Measurements from ENCODE around the gene NACC1.
"Not testable (repeated sequence)": the region's sequence is repeated elsewhere in the genome, so short reads cannot be mapped to it uniquely, and the experiment has no call there.

NACC1 gene

GRCh38 chr19:13129384-13129783, 11.3 kb downstream of the NACC1 start:
- peaks cover 29% of the 10 kb centered on the region for H3K4me1 Mint-ChIP-seq (ENCODE audit: low read depth)
- no peaks in the 10 kb centered on the region for H3K9me3 Mint-ChIP-seq
- no peaks in the 10 kb centered on the region for H3K27me3 Mint-ChIP-seq (ENCODE audit: low read depth)
- H3K27ac Mint-ChIP-seq, result no peak overlapping the region
- H3K4me3 Mint-ChIP-seq, result no peak overlapping the region
- H3K36me3 Mint-ChIP-seq (ENCODE audit: low read depth), result peaks cover 8% of the 10 kb centered on the region
- no peak for DNase-seq (ENCODE audit: low spot score)

DNA sequence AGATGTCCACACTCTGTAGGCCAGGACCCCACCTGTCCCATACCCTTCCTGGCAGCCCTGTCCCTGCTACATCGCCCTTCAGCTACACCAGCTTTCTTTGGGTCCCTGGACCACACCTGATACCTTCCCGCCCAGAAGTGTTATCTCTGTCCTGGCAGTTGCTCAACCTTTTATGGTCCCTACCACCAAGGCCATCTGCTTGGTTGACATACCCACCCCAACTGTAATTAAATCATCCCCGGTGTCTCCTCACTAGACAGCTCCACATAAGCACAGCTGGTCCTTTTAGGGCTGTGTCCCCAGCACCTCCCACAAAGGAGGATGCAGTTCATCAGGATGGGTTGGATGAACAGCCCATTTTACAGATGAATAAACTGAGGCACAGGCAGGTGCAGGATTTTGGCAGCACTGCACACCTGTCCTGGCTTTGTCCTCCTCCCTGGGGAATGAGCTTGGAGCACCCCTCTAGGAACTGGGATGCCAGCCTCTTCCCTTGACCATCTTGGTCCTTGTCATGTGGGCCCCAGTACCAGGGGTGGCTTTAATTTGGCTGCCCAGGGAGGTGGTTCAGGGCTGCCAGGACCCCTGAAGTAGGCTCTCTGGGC, 12.9 kb downstream of the NACC1 start:
- Mint-ChIP-seq H3K4me3 (peak overlapping the region; percentile 28), H3K9me3 (no peaks in the 10 kb centered on the region), H3K36me3 (ENCODE audit: low read depth) (peaks cover 11% of the 10 kb centered on the region), H3K27me3 (ENCODE audit: low read depth) (no peaks in the 10 kb centered on the region), H3K4me1 (ENCODE audit: low read depth) (peaks cover 29% of the 10 kb centered on the region), H3K27ac (peak overlapping the region; percentile 5)
- DNase-seq (ENCODE audit: low spot score), result no peak

- no peaks in the 10 kb centered on the region for H3K27me3 Mint-ChIP-seq (ENCODE audit: low read depth)
- peak; percentile 86 for DNase-seq (ENCODE audit: low spot score)
- peaks cover 29% of the 10 kb centered on the region for H3K4me1 Mint-ChIP-seq (ENCODE audit: low read depth)
- H3K27ac Mint-ChIP-seq, result peak overlapping the region; percentile 90
- H3K36me3 Mint-ChIP-seq (ENCODE audit: low read depth), result peaks cover 17% of the 10 kb centered on the region
- H3K9me3 Mint-ChIP-seq, result no peaks in the 10 kb centered on the region
- peak overlapping the region; percentile 78 for H3K4me3 Mint-ChIP-seq
Measured at GRCh38 chr19:13132471-13133180, 14.6 kb downstream of the NACC1 start.

GRCh38 chr19:13133241-13133870, 15.3 kb downstream of the NACC1 start:
- Mint-ChIP-seq H3K36me3 (ENCODE audit: low read depth) (peaks cover 22% of the 10 kb centered on the region), H3K4me1 (ENCODE audit: low read depth) (peaks cover 24% of the 10 kb centered on the region), H3K9me3 (no peaks in the 10 kb centered on the region), H3K4me3 (peak overlapping the region; percentile 78), H3K27ac (peak overlapping the region; percentile 56), H3K27me3 (ENCODE audit: low read depth) (no peaks in the 10 kb centered on the region)
- no peak for DNase-seq (ENCODE audit: low spot score)

DNA sequence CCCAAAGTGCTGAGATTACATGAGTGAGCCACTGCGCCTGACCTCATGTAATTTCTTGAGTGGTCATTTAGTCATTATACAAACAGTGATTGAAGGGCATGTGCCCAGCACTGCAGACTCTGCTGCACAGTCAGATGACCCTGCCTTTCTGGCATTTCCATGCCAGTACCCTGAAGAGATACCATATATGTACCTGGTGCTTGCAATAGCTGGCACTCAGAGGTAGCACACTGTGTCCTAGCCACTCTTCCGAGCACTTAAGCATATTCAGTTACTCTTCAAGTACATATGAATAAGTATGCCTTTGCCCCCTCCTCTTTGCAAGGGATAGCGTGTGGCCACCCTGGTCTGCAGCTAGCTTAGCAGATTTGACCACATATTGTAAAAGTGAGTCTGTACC, 16.6 kb downstream of the NACC1 start:
- Mint-ChIP-seq H3K9me3 (no peaks in the 10 kb centered on the region), H3K36me3 (ENCODE audit: low read depth) (peaks cover 22% of the 10 kb centered on the region), H3K27ac (no peak overlapping the region), H3K4me1 (ENCODE audit: low read depth) (peaks cover 24% of the 10 kb centered on the region), H3K27me3 (ENCODE audit: low read depth) (no peaks in the 10 kb centered on the region), H3K4me3 (no peak overlapping the region)
- DNase-seq (ENCODE audit: low spot score), result no peak

DNA sequence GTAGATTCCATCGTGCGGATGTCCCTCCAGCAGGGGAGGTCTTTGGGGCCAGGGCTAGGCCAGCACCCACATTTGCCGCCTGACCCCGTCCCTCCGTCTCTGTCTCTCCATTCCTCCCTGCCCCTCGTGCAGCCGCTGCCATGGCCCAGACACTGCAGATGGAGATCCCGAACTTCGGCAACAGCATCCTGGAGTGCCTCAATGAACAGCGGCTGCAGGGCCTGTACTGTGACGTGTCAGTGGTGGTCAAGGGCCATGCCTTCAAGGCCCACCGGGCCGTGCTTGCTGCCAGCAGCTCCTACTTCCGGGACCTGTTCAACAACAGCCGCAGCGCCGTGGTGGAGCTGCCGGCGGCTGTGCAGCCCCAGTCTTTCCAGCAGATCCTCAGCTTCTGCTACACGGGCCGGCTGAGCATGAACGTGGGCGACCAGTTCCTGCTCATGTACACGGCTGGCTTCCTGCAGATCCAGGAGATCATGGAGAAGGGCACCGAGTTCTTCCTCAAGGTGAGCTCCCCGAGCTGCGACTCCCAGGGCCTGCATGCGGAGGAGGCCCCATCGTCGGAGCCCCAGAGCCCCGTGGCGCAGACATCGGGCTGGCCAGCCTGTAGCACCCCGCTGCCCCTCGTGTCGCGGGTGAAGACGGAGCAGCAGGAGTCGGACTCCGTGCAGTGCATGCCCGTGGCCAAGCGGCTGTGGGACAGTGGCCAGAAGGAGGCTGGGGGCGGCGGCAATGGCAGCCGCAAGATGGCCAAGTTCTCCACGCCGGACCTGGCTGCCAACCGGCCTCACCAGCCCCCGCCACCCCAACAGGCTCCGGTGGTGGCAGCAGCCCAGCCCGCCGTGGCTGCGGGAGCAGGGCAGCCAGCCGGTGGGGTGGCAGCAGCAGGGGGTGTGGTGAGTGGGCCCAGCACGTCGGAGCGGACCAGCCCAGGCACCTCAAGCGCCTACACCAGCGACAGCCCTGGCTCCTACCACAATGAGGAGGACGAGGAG, 17.3 kb downstream of the NACC1 start:
- no peak overlapping the region for H3K27ac Mint-ChIP-seq

DNA sequence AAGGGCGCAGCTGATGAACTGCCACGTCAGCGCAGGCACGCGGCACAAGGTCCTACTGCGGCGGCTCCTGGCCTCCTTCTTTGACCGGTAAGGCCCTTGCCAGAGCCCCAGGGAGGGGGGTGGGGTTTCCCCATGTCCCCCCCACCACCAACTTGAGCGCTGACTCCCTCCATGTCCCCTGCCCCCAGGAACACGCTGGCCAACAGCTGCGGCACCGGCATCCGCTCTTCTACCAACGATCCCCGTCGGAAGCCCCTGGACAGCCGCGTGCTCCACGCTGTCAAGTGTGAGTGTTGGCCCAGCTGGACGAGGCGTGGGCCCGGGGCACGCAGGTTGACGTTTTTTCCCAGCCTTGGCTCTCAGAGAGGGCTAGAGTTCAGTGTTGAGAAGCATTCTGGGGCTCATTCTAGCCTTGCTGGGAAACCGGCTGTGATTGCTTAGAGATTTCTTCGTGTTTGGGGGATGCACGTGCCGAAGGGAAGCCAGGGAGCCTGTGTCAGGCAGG, 19.3 kb downstream of the NACC1 start:
- Mint-ChIP-seq H3K4me1 (ENCODE audit: low read depth) (peaks cover 16% of the 10 kb centered on the region), H3K9me3 (no peaks in the 10 kb centered on the region), H3K27ac (no peak overlapping the region), H3K4me3 (no peak overlapping the region), H3K27me3 (ENCODE audit: low read depth) (no peaks in the 10 kb centered on the region), H3K36me3 (ENCODE audit: low read depth) (peaks cover 23% of the 10 kb centered on the region)
- no peak for DNase-seq (ENCODE audit: low spot score)

More for the DNA sequence above, 17.3 kb downstream of the NACC1 start:
- Mint-ChIP-seq H3K9me3 (no peaks in the 10 kb centered on the region), H3K36me3 (ENCODE audit: low read depth) (peaks cover 22% of the 10 kb centered on the region), H3K4me3 (no peak overlapping the region), H3K4me1 (ENCODE audit: low read depth) (peaks cover 24% of the 10 kb centered on the region), H3K27me3 (ENCODE audit: low read depth) (no peaks in the 10 kb centered on the region)
- DNase-seq (ENCODE audit: low spot score), result no peak

DNA sequence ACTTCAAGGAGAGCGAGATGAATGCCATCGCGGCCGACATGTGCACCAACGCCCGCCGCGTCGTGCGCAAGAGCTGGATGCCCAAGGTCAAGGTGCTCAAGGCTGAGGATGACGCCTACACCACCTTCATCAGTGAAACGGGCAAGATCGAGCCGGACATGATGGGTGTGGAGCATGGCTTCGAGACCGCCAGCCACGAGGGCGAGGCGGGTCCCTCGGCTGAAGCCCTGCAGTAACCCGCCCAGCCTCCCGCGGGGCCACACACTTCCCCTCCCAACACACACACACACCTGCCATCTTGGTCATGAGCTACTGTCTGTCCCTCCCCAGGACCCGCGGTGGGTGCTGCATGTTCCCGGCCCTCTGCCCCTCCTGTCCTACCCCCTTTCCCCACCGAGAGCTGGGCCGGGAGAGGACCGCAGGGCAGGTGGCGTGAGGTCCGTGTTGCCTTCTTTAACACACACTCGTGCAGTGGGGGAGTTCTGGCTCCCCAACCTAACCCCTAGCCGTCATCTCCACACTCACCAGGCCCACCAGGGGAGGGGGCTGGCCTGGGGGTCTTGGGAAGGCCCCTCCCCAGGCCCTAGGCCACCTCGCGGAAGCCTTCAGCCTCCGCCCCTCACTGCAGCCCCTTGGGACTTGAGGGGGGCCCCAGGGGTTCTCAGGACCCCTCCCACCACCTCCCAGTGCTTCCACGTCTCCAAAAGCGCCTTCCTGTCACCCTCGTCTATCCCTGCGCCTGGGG, 20.3 kb downstream of the NACC1 start:
- H3K4me3 Mint-ChIP-seq, result no peak overlapping the region
- no peak for DNase-seq (ENCODE audit: low spot score)
- H3K9me3 Mint-ChIP-seq, result no peaks in the 10 kb centered on the region
- H3K27me3 Mint-ChIP-seq (ENCODE audit: low read depth), result no peaks in the 10 kb centered on the region
- H3K4me1 Mint-ChIP-seq (ENCODE audit: low read depth), result peaks cover 6% of the 10 kb centered on the region
- H3K36me3 Mint-ChIP-seq (ENCODE audit: low read depth), result peaks cover 19% of the 10 kb centered on the region
- no peak overlapping the region for H3K27ac Mint-ChIP-seq

DNA sequence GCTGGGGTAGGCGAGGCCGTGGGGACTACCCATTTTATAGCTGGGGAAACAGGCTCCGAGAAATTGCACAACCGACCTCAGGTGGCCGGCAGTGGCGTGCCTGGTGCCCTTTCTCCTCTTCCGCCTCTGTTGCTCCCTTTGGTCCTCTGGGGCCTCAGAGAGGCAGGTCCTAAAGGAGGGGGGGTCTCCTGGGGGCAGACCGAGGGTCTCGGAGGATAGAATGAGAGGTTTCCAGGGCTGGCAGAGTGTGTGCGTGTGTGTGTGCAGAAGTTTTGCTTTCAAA, 20.8 kb downstream of the NACC1 start:
- Mint-ChIP-seq H3K36me3 (ENCODE audit: low read depth) (peaks cover 21% of the 10 kb centered on the region), H3K9me3 (no peaks in the 10 kb centered on the region), H3K27ac (no peak overlapping the region), H3K27me3 (ENCODE audit: low read depth) (no peaks in the 10 kb centered on the region), H3K4me1 (ENCODE audit: low read depth) (peaks cover 1% of the 10 kb centered on the region), H3K4me3 (no peak overlapping the region)
- DNase-seq (ENCODE audit: low spot score), result no peak

GRCh38 chr19:13139633-13140311, 21.7 kb downstream of the NACC1 start:
- H3K36me3 Mint-ChIP-seq (ENCODE audit: low read depth), result peaks cover 23% of the 10 kb centered on the region
- no peaks in the 10 kb centered on the region for H3K4me1 Mint-ChIP-seq (ENCODE audit: low read depth)
- DNase-seq (ENCODE audit: low spot score), result no peak
- no peaks in the 10 kb centered on the region for H3K9me3 Mint-ChIP-seq
- H3K4me3 Mint-ChIP-seq, result no peak overlapping the region
- H3K27me3 Mint-ChIP-seq (ENCODE audit: low read depth), result no peaks in the 10 kb centered on the region
- no peak overlapping the region for H3K27ac Mint-ChIP-seq

- Mint-ChIP-seq H3K27ac (no peak overlapping the region), H3K36me3 (ENCODE audit: low read depth) (peaks cover 12% of the 10 kb centered on the region), H3K4me3 (peak overlapping the region; percentile 54), H3K9me3 (no peaks in the 10 kb centered on the region), H3K4me1 (ENCODE audit: low read depth) (peaks cover 18% of the 10 kb centered on the region), H3K27me3 (ENCODE audit: low read depth) (no peaks in the 10 kb centered on the region)
- DNase-seq (ENCODE audit: low spot score), result no peak
Measured at GRCh38 chr19:13146763-13147563, 28.9 kb downstream of the NACC1 start.

GRCh38 chr19:13149173-13149627, 31.1 kb downstream of the NACC1 start:
- H3K4me3 Mint-ChIP-seq, result peak overlapping the region; percentile 92
- H3K27ac Mint-ChIP-seq, result peak overlapping the region; percentile 57
- peaks cover 22% of the 10 kb centered on the region for H3K36me3 Mint-ChIP-seq (ENCODE audit: low read depth)
- H3K9me3 Mint-ChIP-seq; H3K27me3 Mint-ChIP-seq (ENCODE audit: low read depth); DNase-seq (ENCODE audit: low spot score): not testable (repeated sequence)
- peaks cover 18% of the 10 kb centered on the region for H3K4me1 Mint-ChIP-seq (ENCODE audit: low read depth)

All from T-helper 2 cell treated with Interferon-gamma antibody and Interleukin-4, amounts not matched to agents 5 μg/mL and 100 μg/mL, for 36 hours (primary cell).